ENCODE data around the gene ATG101.

DNA sequence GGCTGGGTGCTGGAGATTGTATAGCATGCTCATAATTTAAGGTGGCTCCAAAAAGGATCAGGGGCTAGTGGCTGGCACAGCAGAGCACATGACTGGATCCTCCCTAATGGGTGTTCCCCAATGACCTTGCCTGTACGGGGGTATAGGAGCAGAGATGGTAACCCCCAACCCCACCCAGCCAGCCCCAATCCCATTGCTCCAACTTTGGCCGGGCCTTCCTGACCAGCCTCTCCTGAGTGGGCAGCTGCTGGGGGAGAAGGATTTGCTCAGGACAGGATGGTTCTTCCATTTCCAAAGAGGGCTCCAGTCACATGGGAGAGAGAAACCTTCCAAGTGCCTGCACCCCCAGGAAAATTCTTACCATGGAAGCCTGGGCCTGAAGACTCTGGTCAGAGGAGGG, 33.9 kb upstream of the ATG101 start:
- no peak for TF ChIP-seq FOXM1 (IDR thresholded peaks at IDR 0.05; ENCODE audit: low read depth)
- TF ChIP-seq FOXM1 (CRISPR knock-in tag; IDR thresholded peaks at IDR 0.05; ENCODE audit: low read depth): no peak
- no peak for TF ChIP-seq JUN (IDR thresholded peaks at IDR 0.05; ENCODE audit: borderline replicate concordance, low read depth, low read length)
- no peak for TF ChIP-seq JUN (CRISPR knock-in tag; IDR thresholded peaks at IDR 0.05; ENCODE audit: borderline replicate concordance)
- no peak for TF ChIP-seq CTCF (IDR thresholded peaks at IDR 0.05 in 2 of 3, conservative IDR thresholded peaks at IDR 0.05 in 1 of 3; ENCODE audit: insufficient read depth in 2 of 3, low read depth in 1 of 3, low read length in 3 of 3)
- TF ChIP-seq NR3C1 (CRISPR knock-in tag; IDR thresholded peaks at IDR 0.05): no peak

Data from K562 (cell line).